Measurements from ENCODE around the gene SPSB2.

- TF ChIP-seq CTCF (IDR thresholded peaks at IDR 0.05) (no peak), EZH2 (IDR thresholded peaks at IDR 0.05; ENCODE audit: borderline replicate concordance, insufficient read depth, low read depth, low read length, poor library complexity, severe bottlenecking) (no peak)
Measured at GRCh38 chr12:6839482-6840201, 33.5 kb downstream of the SPSB2 start.

Data from B cell (primary cell).